B cell (primary cell): ENCODE data around the gene IZUMO1. TPM values are rescaled to one million over a fixed set of nuclear protein-coding genes. Genes with fewer than 3 reads are reported as not detected.

Experiments
- ATAC-seq: fragments of 200-7000 bp; cut with Tn5 transposase; one replicate; pipeline ENCODE4 v1.10.0; 2021; ENCODE audit warnings: low read depth, mild to moderate bottlenecking, moderate number of reproducible peaks, moderate library complexity
- CTCF ChIA-PET: fragments of 350-600 bp; sonication (Branson Sonifier 250); formaldehyde crosslinking; loops from one replicate; lab custom pipeline; 2021; ENCODE audit warnings: antibody characterized with exemption, inconsistent platforms; lab: Charles Lee
- POLR2A ChIA-PET: fragments of 350-600 bp; sonication (Branson Sonifier 250); formaldehyde crosslinking; loops from one replicate; lab custom pipeline; 2021; ENCODE audit warnings: antibody characterized with exemption; lab: Charles Lee
- DNase-seq: peaks from one replicate; pipeline ENCODE4 v3.0.0; 2013
- H2AFZ ChIP-seq: 2 replicates; pipeline ENCODE4 v1.6.1; 2012; ENCODE audit warnings: mild to moderate bottlenecking, low read depth, low read length; ENCODE audit not compliant: insufficient read depth, poor library complexity, severe bottlenecking
- H3K27ac ChIP-seq, 2 donors: 1 replicate in 1 of 2; 2 replicates in 1 of 2; pipeline ENCODE4 v1.5.1; 2012 to 2013; ENCODE audit warnings: low read length in 2 of 2, mild to moderate bottlenecking in 2 of 2, moderate library complexity in 1 of 2
- H3K27me3 ChIP-seq, 4 experiments: fragments of 200-600 bp in 1 of 4; sonication (generic) in 1 of 4; replicated peaks in 1 of 4; 1 replicate in 2 of 4; 2 replicates in 2 of 4; pipeline versions ENCODE4 v1.6.1 to v1.7.0; 2013 to 2016; ENCODE audit warnings: low read length in 3 of 4, mild to moderate bottlenecking in 2 of 4, mixed read lengths in 1 of 4, moderate library complexity in 1 of 4; ENCODE audit not compliant: insufficient read depth in 4 of 4, control insufficient read depth in 3 of 4; ENCODE audit errors: control extremely low read depth in 1 of 4
- H3K36me3 ChIP-seq, 2 experiments: replicated peaks in 1 of 2; 1 replicate in 1 of 2; 2 replicates in 1 of 2; pipeline versions ENCODE4 v1.6.1 to v1.7.1; 2013; ENCODE audit warnings: low read length in 1 of 2; ENCODE audit not compliant: insufficient read depth in 2 of 2, control insufficient read depth in 1 of 2; ENCODE audit errors: control extremely low read depth in 1 of 2, extremely low read depth in 1 of 2
- H3K4me1 ChIP-seq, 2 donors: fragments of 200-600 bp in 1 of 2; sonication (generic) in 1 of 2; 1 replicate in 1 of 2; 2 replicates in 1 of 2; pipeline versions ENCODE4 v1.5.1 to v1.6.1; 2013 to 2017; ENCODE audit warnings: low read length in 2 of 2; ENCODE audit not compliant: control insufficient read depth in 2 of 2, insufficient read depth in 2 of 2
- H3K4me2 ChIP-seq: replicated peaks from 2 replicates; pipeline ENCODE3; 2012; ENCODE audit warnings: mild to moderate bottlenecking, low read depth, low read length; ENCODE audit not compliant: poor library complexity, severe bottlenecking
- H3K4me3 ChIP-seq, 5 experiments: fragments of 200-600 bp in 1 of 5; sonication (generic) in 1 of 5; 1 replicate in 3 of 5; 2 replicates in 2 of 5; pipeline versions ENCODE4 v1.5.1 to v1.7.0; 2011 to 2016; ENCODE audit warnings: low read length in 4 of 5, mild to moderate bottlenecking in 4 of 5, low read depth in 2 of 5, control low read depth in 1 of 5, moderate library complexity in 1 of 5; ENCODE audit not compliant: insufficient read depth in 1 of 5; ENCODE audit errors: control extremely low read depth in 1 of 5, extremely low read depth in 1 of 5
- H3K79me2 ChIP-seq: fragments of 200-600 bp; sonication (generic); one replicate; pipeline ENCODE4 v1.6.0; 2016; ENCODE audit warnings: low read length; ENCODE audit not compliant: control insufficient read depth, insufficient read depth
- H3K9ac ChIP-seq: fragments of 200-600 bp; sonication (generic); 2 replicates; pipeline ENCODE4 v1.6.1; 2017; ENCODE audit warnings: mild to moderate bottlenecking, low read length, moderate library complexity
- H3K9me3 ChIP-seq, 3 donors: one replicate each; pipeline versions ENCODE4 v1.6.1 to v1.7.1; 2013; ENCODE audit warnings: low read length in 2 of 3; ENCODE audit not compliant: control insufficient read depth in 2 of 3, insufficient read depth in 1 of 3; ENCODE audit errors: control extremely low read depth in 1 of 3
- H4K20me1 ChIP-seq: 2 replicates; pipeline ENCODE4 v1.6.0; 2012; ENCODE audit warnings: mild to moderate bottlenecking, low read length; ENCODE audit not compliant: insufficient read depth, control insufficient read depth, poor library complexity, severe bottlenecking
- H3K27ac Mint-ChIP-seq: one replicate; pipeline ENCODE4 v1.8.0; 2021; ENCODE audit warnings: mixed read lengths
- H3K27me3 Mint-ChIP-seq: one replicate; pipeline ENCODE4 v1.8.0; 2021; ENCODE audit warnings: mixed read lengths
- H3K4me1 Mint-ChIP-seq: one replicate; pipeline ENCODE4 v1.8.0; 2021; ENCODE audit warnings: mixed read lengths
- H3K4me3 Mint-ChIP-seq: one replicate; pipeline ENCODE4 v1.8.0; 2021; ENCODE audit warnings: mixed read lengths
- H3K9me3 Mint-ChIP-seq: one replicate; pipeline ENCODE4 v1.8.0; 2022; ENCODE audit warnings: mixed read lengths; ENCODE audit not compliant: insufficient read depth
- CTCF ChIP-seq: fragments of 200-600 bp; IDR thresholded peaks from one replicate; pipeline ENCODE4 v1.8.0; 2022; ENCODE audit warnings: antibody characterized with exemption, mild to moderate bottlenecking
- EZH2 ChIP-seq: IDR thresholded peaks from 2 replicates; pipeline ENCODE4 v1.6.1; 2012; ENCODE audit warnings: borderline replicate concordance, low read depth, mild to moderate bottlenecking, moderate library complexity, low read length; ENCODE audit not compliant: insufficient read depth, poor library complexity, severe bottlenecking
- WGBS: methylation state at CpG from one replicate; pipeline ENCODE4 v1.1.5; 2013; ENCODE audit warnings: missing lambda C conversion rate; ENCODE audit not compliant: insufficient coverage; 5-methylcytosine and 5-hydroxymethylcytosine counted together
- intact Hi-C: fragments of 100-400 bp; cut with micrococcal nuclease; formaldehyde crosslinking; loops from one replicate; pipeline ENCODE4 v1.10.0; 2022
- polyA plus RNA-seq: library from polyadenylated mRNA; depleted of rRNA; stranded (reverse); fragments of >200 nt; gene quantifications from 2 replicates; pipeline ENCODE4 v1.2.3, GENCODE V29; 2012
- total RNA-seq, 2 donors: library from RNA; stranded (reverse); fragments of 120-200 nt in 1 of 2; gene quantifications; 1 replicate in 1 of 2; 2 replicates in 1 of 2; pipeline versions ENCODE4 v1.2.3 to v1.2.4, GENCODE V29; 2013 to 2022

The IZUMO1 gene
- total and polyA plus RNA-seq, 2 donors (not counting 1 experiment from before 2014, with no cell fraction given), result not detected

DNA sequence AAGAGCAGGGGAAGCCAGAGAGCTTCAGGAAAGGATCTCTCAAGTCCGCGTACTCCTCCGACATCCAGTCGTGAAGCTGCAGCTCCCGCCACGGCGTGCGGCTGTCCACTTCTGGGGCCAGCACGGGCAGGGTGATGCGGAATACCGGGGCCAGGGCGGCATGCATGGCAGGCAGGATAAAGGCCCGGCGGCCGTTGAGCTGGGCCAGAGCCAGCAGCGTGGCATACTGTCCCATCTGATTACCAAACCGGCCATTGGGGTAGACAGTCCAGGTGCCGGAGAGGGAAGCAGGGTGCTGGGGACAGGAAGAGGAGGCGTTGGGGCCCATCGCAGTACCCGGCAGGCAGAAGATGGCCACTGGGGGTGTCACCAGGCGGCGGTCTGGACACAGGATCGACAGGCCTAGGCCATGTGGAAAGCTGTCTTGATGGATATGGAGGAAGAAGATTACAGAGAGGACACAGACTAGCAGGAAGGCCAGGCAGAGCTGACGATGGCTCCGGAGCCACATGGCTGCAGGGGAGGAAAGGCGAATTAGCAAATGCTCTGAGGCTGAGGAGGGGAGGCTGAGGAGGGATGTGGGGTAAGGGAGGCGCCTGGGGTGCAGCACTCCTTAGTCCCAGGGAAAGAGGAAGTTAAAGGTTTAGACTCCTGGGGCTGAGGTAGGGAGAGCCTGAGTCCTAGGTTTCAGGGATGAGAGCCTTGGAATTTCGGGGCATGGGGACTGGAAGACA lies 4.2 kb upstream of the IZUMO1 start:
- Histone ChIP-seq H3K27ac (no peak overlapping the region), H2AFZ (no peak overlapping the region), H3K4me3 (no peak overlapping the region), H3K79me2 (no peaks in the 10 kb centered on the region), H3K36me3 (no peaks in the 10 kb centered on the region), H3K9ac (no peak overlapping the region), H3K9me3 (peaks cover 0 to 26% (median 0%) of the 10 kb centered on the region in 3 donors), H4K20me1 (no peaks in the 10 kb centered on the region), H3K4me1 (peaks cover 25 to 29% of the 10 kb centered on the region in 2 donors), H3K4me2 (no peak overlapping the region), H3K27me3 (peaks cover 0 to 78% (median 30%) of the 10 kb centered on the region in 4 experiments)
- Mint-ChIP-seq H3K4me1 (peaks cover 24% of the 10 kb centered on the region), H3K4me3 (peak overlapping the region; percentile 45), H3K27me3 (peaks cover 44% of the 10 kb centered on the region), H3K9me3 (no peaks in the 10 kb centered on the region), H3K27ac (no peak overlapping the region)
- ATAC-seq, result no peak
- intact Hi-C loops, result no loop called here
- 90% methylated on average over 29 of the region's 29 CpGs for WGBS
- peak; percentile 15 for DNase-seq
- TF ChIP-seq CTCF (no peak), EZH2 (no peak)
- ChIA-PET CTCF (interaction anchor here (0.6 kb wide), 1 partner anchor 8 kb away, joined by 3 read pairs; no protein-coding TSS in a partner anchor), POLR2A (no interaction called here)

GRCh38 chr19:48750351-48750750 lies 3.6 kb upstream of the IZUMO1 start:
- H3K4me1 ChIP-seq, result peaks cover 25 to 29% of the 10 kb centered on the region in 2 donors
- intact Hi-C loops, result no loop called here
- 96% methylated on average over 31 of the region's 31 CpGs for whole genome bisulfite sequencing
- H3K27me3 ChIP-seq, result peaks cover 0 to 82% (median 31%) of the 10 kb centered on the region in 4 experiments
- H3K9me3 ChIP-seq, result peaks cover 0 to 32% (median 0%) of the 10 kb centered on the region in 3 donors
- Mint-ChIP-seq H3K9me3 (no peaks in the 10 kb centered on the region), H3K27ac (no peak overlapping the region), H3K4me3 (no peak overlapping the region), H3K27me3 (peaks cover 45% of the 10 kb centered on the region), H3K4me1 (peaks cover 25% of the 10 kb centered on the region)
- no peaks in the 10 kb centered on the region for H3K36me3 ChIP-seq
- no peak overlapping the region for H3K4me3 ChIP-seq
- TF ChIP-seq EZH2, result no peak
- TF ChIP-seq CTCF, result no peak
- H2AFZ ChIP-seq, result no peak overlapping the region
- no peaks in the 10 kb centered on the region for H3K79me2 ChIP-seq
- no peak overlapping the region for H3K4me2 ChIP-seq
- H4K20me1 ChIP-seq, result no peaks in the 10 kb centered on the region
- ATAC-seq, result no peak
- no peak overlapping the region for H3K27ac ChIP-seq
- POLR2A ChIA-PET, result no interaction called here
- CTCF ChIA-PET, result no interaction called here
- no peak overlapping the region for H3K9ac ChIP-seq
- DNase-seq, result no peak
